HepG2 (cell line): ENCODE results near the gene TMA7B. TPM values are rescaled to one million over a fixed set of nuclear protein-coding genes. Genes with fewer than 3 reads are reported as not detected.

Source experiments
- ATAC-seq: fragments of 200-7000 bp; cut with Tn5 transposase; 3 replicates; pipeline ENCODE4 v1.9.1; 2020; ENCODE audit warnings: mild to moderate bottlenecking, moderate library complexity
- BruUV-seq: library from RNA; stranded (reverse); fragments of 400-500 nt; replicated peaks from 2 replicates; lab custom pipeline; 2021; lab: Mats Ljungman, UMichigan
- CTCF ChIA-PET: fragments of 300-600 bp; formaldehyde crosslinking; extraction: SDS; loops from one replicate; lab custom pipeline; 2021; ENCODE audit warnings: low total read pairs, inconsistent platforms, low intra/inter-chr PET ratio; lab: Yijun Ruan, JAX
- POLR2A ChIA-PET: fragments of 350-600 bp; sonication (Branson Sonifier 250); formaldehyde crosslinking; loops from one replicate; lab custom pipeline; 2020; ENCODE audit warnings: antibody characterized with exemption, inconsistent platforms; lab: Yijun Ruan, JAX
- DNase-seq: peaks from one replicate; pipeline ENCODE4 v3.0.0-alpha.2; 2015; ENCODE audit warnings: low spot score
- FAIRE-seq: peaks from 3 replicates; lab custom pipeline; 2011; peaks lifted over from hg19 to GRCh38; lab: Jason Lieb, UNC
- H2AFZ ChIP-seq: one replicate; pipeline ENCODE4 v1.6.1; 2011; ENCODE audit warnings: low read length, inconsistent platforms
- H3K27ac ChIP-seq: fragments of 300-600 bp; 3 replicates; pipeline ENCODE4 v1.8.0; 2011; ENCODE audit warnings: mixed run types, mild to moderate bottlenecking, mixed read lengths, low read length, inconsistent platforms; ENCODE audit not compliant: insufficient read depth; ENCODE audit errors: extremely low read length
- H3K27me3 ChIP-seq, 2 experiments: fragments of 200-600 bp in 1 of 2; 2 replicates in 1 of 2; 3 replicates in 1 of 2; pipeline versions ENCODE4 v1.6.0 to v1.8.0; 2011; ENCODE audit warnings: low read length in 2 of 2, mild to moderate bottlenecking in 2 of 2, moderate library complexity in 2 of 2, inconsistent platforms in 1 of 2; ENCODE audit not compliant: insufficient read depth in 2 of 2, control insufficient read depth in 1 of 2
- H3K36me3 ChIP-seq, 2 experiments: fragments of 200-600 bp in 1 of 2; replicated peaks in 1 of 2; 2 replicates in 1 of 2; 3 replicates in 1 of 2; pipeline versions ENCODE4 v1.5.1 to v1.8.0; 2011; ENCODE audit warnings: low read length in 2 of 2, inconsistent platforms in 1 of 2; ENCODE audit not compliant: insufficient read depth in 2 of 2, control insufficient read depth in 1 of 2
- H3K4me1 ChIP-seq: 2 replicates; pipeline ENCODE4 v1.5.1; 2012; ENCODE audit warnings: low read length, inconsistent platforms; ENCODE audit not compliant: insufficient read depth
- H3K4me2 ChIP-seq: 2 replicates; pipeline ENCODE4 v1.6.0; 2011; ENCODE audit warnings: low read depth, low read length, inconsistent platforms
- H3K4me3 ChIP-seq, 3 experiments: fragments of 200-600 bp in 1 of 3; sonication (generic), shearing (Covaris generic) in 1 of 3; replicated peaks in 1 of 3; 2 replicates each; pipeline ENCODE4 v1.5.1; 2011 to 2016; ENCODE audit warnings: low read length in 3 of 3, inconsistent platforms in 2 of 3, low read depth in 2 of 3, mild to moderate bottlenecking in 2 of 3, control low read depth in 1 of 3, mixed read lengths in 1 of 3; ENCODE audit not compliant: insufficient read depth in 1 of 3
- H3K79me2 ChIP-seq: one replicate; pipeline ENCODE4 v1.6.1; 2011; ENCODE audit warnings: low read length, inconsistent platforms; ENCODE audit not compliant: insufficient read depth
- H3K9ac ChIP-seq: 2 replicates; pipeline ENCODE4 v1.6.0; 2011; ENCODE audit warnings: mild to moderate bottlenecking, low read depth, low read length, inconsistent platforms; ENCODE audit not compliant: insufficient read depth
- H3K9me3 ChIP-seq: 2 replicates; pipeline ENCODE4 v1.5.1; 2012; ENCODE audit warnings: mild to moderate bottlenecking, low read length
- H4K20me1 ChIP-seq: 2 replicates; pipeline ENCODE4 v1.6.0; 2011; ENCODE audit warnings: inconsistent platforms, mild to moderate bottlenecking, low read length, moderate library complexity; ENCODE audit not compliant: insufficient read depth
- ELF1 ChIP-seq: sonication (generic); formaldehyde crosslinking; IDR thresholded peaks from 2 replicates; pipeline ENCODE4 v1.4.0; 2020; ENCODE audit warnings: missing genetic modification reagents
- MYC ChIP-seq: sonication (generic); formaldehyde crosslinking; IDR thresholded peaks from 2 replicates; pipeline ENCODE4 v1.9.0; 2021; ENCODE audit warnings: missing genetic modification reagents, borderline replicate concordance
- SOX13 ChIP-seq, 3 experiments: fragments of 450-650 bp in 1 of 3; sonication (generic) in 1 of 3; formaldehyde crosslinking in 1 of 3; IDR thresholded peaks in 2 of 3; conservative IDR thresholded peaks in 1 of 3; 2 replicates each; pipeline versions ENCODE4 v1.5.0 to v1.6.1; 2016 to 2020; ENCODE audit warnings: antibody characterized with exemption in 1 of 3, mild to moderate bottlenecking in 1 of 3, missing compliant biosample characterization in 1 of 3, missing genetic modification reagents in 1 of 3, moderate library complexity in 1 of 3
- SOX5 ChIP-seq: IDR thresholded peaks from 2 replicates; pipeline ENCODE4 v1.6.1; 2016; ENCODE audit warnings: borderline replicate concordance
- ZFP36 ChIP-seq: fragments of 150-350 bp; IDR thresholded peaks from 2 replicates; pipeline ENCODE4 v1.6.1; 2018; ENCODE audit warnings: borderline replicate concordance, low read length, low read depth; ENCODE audit not compliant: partially characterized antibody
- ZNF589 ChIP-seq: sonication (generic); formaldehyde crosslinking; conservative IDR thresholded peaks from 2 replicates; pipeline ENCODE4 v1.8.0; 2022; ENCODE audit warnings: mild to moderate bottlenecking, moderate library complexity, missing genetic modification reagents
- WGBS: methylation state at CpG from one replicate; pipeline ENCODE4 v1.1.6; 2017; ENCODE audit warnings: low lambda C conversion rate; 5-methylcytosine and 5-hydroxymethylcytosine counted together
- in situ Hi-C: cut with HindIII; loops from 2 replicates; pipeline ENCODE4 v1.10.0; 2017; ENCODE audit warnings: low pct_unique_long_range_greater_than_20kb; ENCODE audit not compliant: extremely low pct_ligation_motif_present
- intact Hi-C: fragments of 100-400 bp; cut with micrococcal nuclease; formaldehyde crosslinking; loops from one replicate; pipeline ENCODE4 v1.10.0; 2022; ENCODE audit not compliant: unreplicated experiment
- polyA plus RNA-seq, 8 experiments: library from polyadenylated mRNA; depleted of rRNA in 3 of 8; stranded (reverse) in 7 of 8; unstranded in 1 of 8; fragments of >200 nt; fragmentation: Illumina TruSeq in 4 of 8; extraction: Trizol in 4 of 8; gene quantifications; 2 replicates each; pipeline versions ENCODE4 v1.2.1 to v1.2.3, GENCODE V29; 2011 to 2016; ENCODE audit warnings: low read depth in 4 of 8, missing spikeins in 1 of 8, mixed read lengths in 1 of 8; ENCODE audit not compliant: insufficient read depth in 1 of 8
- total RNA-seq, 5 experiments: library from RNA; depleted of rRNA; stranded (reverse); fragments of >200 nt; fragmentation: Illumina TruSeq; extraction: Trizol; gene quantifications; 2 replicates each; pipeline ENCODE4 v1.2.3, GENCODE V29; 2016; ENCODE audit warnings: low read depth in 1 of 5

TMA7B gene
- total and polyA plus RNA-seq, 2 of the 13 experiments (the other 11 are each of a cell fraction or from before 2014, with no cell fraction given): not detected

DNA sequence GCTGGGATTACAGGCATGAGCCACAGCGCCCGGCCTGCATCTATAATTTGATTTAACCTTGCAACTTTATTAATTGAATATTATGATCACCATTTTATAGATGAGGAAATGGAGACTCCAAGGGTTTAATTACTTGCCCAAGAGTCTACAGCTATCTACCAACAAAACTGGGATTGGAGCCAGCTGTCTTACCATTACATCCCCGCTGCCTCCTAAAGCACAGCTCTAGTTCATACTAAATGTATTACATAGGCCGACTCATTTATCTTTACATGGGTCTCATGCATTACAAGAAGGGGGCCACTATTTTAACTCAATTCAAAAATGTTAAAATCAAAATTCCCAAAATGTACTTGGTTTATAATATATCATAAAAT, 14.1 kb upstream of the TMA7B start (continued):
- TF ChIP-seq ZFP36 (no peak), ZNF589 (CRISPR knock-in tag) (no peak)

- Histone ChIP-seq H3K36me3 (no peaks in the 10 kb centered on the region), H3K9ac (no peak overlapping the region), H3K4me1 (peaks cover 23% of the 10 kb centered on the region), H3K27ac (no peak overlapping the region), H3K4me2 (peak overlapping the region; percentile 22; the same call in 1 of the 2 replicates), H4K20me1 (no peaks in the 10 kb centered on the region), H3K9me3 (no peaks in the 10 kb centered on the region), H2AFZ (no peak overlapping the region), H3K4me3 (no peak overlapping the region), H3K79me2 (no peaks in the 10 kb centered on the region), H3K27me3 (peaks cover 0 to 10% of the 10 kb centered on the region in 2 experiments; a peak in 2 of 5 replicates)
- FAIRE-seq (no peak), ATAC-seq (no peak), DNase-seq (no peak)
- in situ Hi-C loops (no loop called here), intact Hi-C loops (no loop called here)
- POLR2A ChIA-PET: no interaction called here
- WGBS: 6% methylated on average over 4 of the region's 8 CpGs
- TF ChIP-seq MYC (CRISPR knock-in tag) (no peak), SOX13 (IDR thresholded peaks at IDR 0.05) (no peak), SOX13 (CRISPR knock-in tag; conservative IDR thresholded peaks at IDR 0.05 in 1 of 2, IDR thresholded peaks at IDR 0.05 in 1 of 2) (0 out of 4 replicates have a peak, but pooled peaks of 1 of the 2 experiments have one; percentile 8), SOX5 (0 out of 2 replicates have a peak, but pooled peaks have one; percentile 9), ELF1 (0 out of 2 replicates have a peak, but pooled peaks have one; percentile 29)
- CTCF ChIA-PET: no interaction called here
- BruUV-seq: no TSS peak
Measured at GRCh38 chr22:39946503-39947219, 13.5 kb upstream of the TMA7B start.
